ENCODE data around the gene ATL3.
A peak's percentile ranks its signal among the peaks of the same experiment; 100 is the strongest.

Gene ATL3

GRCh38 chr11:63671322-63672155 is at the start of gene ATL3:
TSS of gene ATL3 (minus strand) at chr11:63671376. CDS start at chr11:63671335, 41 bp downstream.
- H3K4me3 Mint-ChIP-seq: peak within 1 kb of the TSS; percentile 88
- no peaks in the 10 kb centered on the region for H3K27me3 Mint-ChIP-seq (ENCODE audit: low read depth)
- peaks cover 25% of the 10 kb centered on the region for H3K4me1 Mint-ChIP-seq (ENCODE audit: low read depth)
- peak within 1 kb of the TSS; percentile 80 for H3K27ac Mint-ChIP-seq
- peak; percentile 94 for DNase-seq (ENCODE audit: low spot score)
- no peaks in the 10 kb centered on the region for H3K9me3 Mint-ChIP-seq
- H3K36me3 Mint-ChIP-seq (ENCODE audit: low read depth): peaks cover 12% of the 10 kb centered on the region

DNA sequence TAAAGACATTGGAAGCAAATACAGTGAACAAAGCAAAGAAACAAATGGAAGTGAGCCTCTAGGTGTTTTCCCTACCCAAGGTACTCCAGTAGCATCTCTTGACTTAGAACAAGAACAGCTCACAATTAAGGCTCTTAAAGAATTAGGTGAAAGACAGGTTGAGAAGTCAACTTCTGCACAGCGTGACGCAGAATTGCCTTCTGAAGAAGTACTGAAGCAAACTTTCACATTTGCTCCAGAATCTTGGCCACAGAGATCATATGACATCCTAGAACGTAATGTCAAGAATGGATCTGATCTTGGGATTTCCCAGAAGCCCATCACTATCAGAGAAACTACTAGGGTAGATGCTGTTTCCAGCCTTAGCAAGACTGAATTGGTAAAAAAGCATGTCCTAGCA is 49.4 kb upstream of the ATL3 start:
- Mint-ChIP-seq H3K4me1 (ENCODE audit: low read depth) (no peaks in the 10 kb centered on the region), H3K9me3 (no peaks in the 10 kb centered on the region), H3K27me3 (ENCODE audit: low read depth) (no peaks in the 10 kb centered on the region), H3K36me3 (ENCODE audit: low read depth) (peaks cover 6% of the 10 kb centered on the region), H3K27ac (no peak overlapping the region), H3K4me3 (no peak overlapping the region)
- no peak for DNase-seq (ENCODE audit: low spot score)

DNA sequence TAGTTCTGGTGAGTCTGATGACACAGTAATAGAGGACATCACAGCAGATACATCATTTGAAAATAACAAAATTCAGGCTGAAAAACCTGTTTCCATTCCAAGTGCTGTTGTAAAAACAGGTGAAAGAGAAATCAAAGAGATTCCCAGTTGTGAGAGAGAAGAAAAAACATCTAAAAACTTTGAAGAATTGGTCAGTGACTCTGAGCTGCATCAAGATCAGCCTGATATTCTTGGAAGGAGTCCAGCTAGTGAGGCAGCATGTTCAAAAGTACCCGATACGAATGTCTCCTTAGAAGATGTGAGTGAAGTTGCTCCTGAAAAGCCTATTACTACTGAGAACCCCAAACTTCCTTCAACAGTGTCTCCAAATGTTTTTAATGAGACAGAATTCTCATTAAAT is 48.8 kb upstream of the ATL3 start:
- no peak overlapping the region for H3K27ac Mint-ChIP-seq
- DNase-seq (ENCODE audit: low spot score): no peak
- H3K36me3 Mint-ChIP-seq (ENCODE audit: low read depth): peaks cover 6% of the 10 kb centered on the region

DNA sequence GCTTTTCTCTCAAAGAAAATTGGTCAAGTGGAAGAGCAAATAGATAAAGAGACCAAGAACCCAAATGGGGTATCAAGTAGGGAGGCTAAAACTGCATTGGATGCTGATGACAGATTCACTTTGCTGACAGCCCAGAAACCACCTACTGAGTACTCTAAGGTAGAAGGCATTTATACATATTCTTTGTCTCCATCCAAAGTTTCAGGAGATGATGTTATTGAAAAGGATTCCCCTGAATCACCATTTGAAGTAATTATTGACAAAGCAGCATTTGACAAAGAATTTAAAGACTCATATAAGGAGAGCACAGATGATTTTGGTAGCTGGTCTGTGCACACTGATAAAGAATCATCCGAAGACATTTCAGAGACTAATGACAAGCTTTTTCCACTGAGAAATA is 47.8 kb upstream of the ATL3 start:
- Mint-ChIP-seq H3K36me3 (ENCODE audit: low read depth) (peaks cover 6% of the 10 kb centered on the region), H3K27me3 (ENCODE audit: low read depth) (no peaks in the 10 kb centered on the region), H3K4me3 (no peak overlapping the region), H3K4me1 (ENCODE audit: low read depth) (no peaks in the 10 kb centered on the region), H3K27ac (no peak overlapping the region), H3K9me3 (no peaks in the 10 kb centered on the region)
- DNase-seq (ENCODE audit: low spot score): no peak

More for the DNA sequence above, 48.8 kb upstream of the ATL3 start:
- Mint-ChIP-seq H3K4me1 (ENCODE audit: low read depth) (no peaks in the 10 kb centered on the region), H3K4me3 (no peak overlapping the region), H3K27me3 (ENCODE audit: low read depth) (no peaks in the 10 kb centered on the region), H3K9me3 (no peaks in the 10 kb centered on the region)

DNA sequence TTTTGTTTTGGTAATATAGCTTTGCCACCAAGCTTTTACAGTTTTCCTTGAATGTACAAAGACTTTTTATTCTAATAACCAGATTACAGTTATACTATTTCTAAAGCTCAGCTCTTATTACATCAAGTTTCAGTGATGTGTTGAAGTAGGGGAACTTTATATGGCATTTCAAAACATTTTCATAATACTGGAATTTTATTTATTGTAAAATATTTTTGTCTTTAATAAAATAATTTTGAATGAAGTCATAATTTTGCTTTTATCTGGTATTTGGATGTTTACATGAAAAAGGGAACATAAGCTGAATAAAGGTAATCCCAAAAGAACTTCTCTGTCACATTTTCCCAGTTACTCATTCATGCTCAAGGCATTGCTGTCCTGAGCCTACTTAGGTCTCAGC is 44.9 kb upstream of the ATL3 start:
- peaks cover 6% of the 10 kb centered on the region for H3K36me3 Mint-ChIP-seq (ENCODE audit: low read depth)
- no peak overlapping the region for H3K4me3 Mint-ChIP-seq
- H3K9me3 Mint-ChIP-seq: no peaks in the 10 kb centered on the region
- no peak overlapping the region for H3K27ac Mint-ChIP-seq
- H3K27me3 Mint-ChIP-seq (ENCODE audit: low read depth): no peaks in the 10 kb centered on the region
- no peaks in the 10 kb centered on the region for H3K4me1 Mint-ChIP-seq (ENCODE audit: low read depth)
- DNase-seq (ENCODE audit: low spot score): no peak

DNA sequence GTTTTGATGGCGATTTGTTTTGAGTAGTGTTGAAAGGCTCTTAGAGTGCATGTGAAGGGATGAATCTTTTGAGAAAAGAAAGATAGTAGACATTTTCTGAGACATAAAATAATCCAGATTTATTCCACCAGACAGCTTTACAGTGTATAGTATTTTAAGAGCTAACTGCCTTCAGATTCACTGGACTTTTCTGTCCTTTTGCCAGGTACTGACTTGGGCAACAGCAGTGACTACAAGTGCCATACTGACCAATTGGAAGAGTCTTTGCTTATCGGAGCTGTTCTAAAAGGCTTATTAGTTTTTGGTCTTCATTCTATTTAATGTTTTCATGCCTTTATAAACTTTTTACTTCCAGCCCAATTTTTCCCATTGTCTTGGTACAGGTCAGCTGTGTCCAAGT is 42.6 kb upstream of the ATL3 start:
- H3K27ac Mint-ChIP-seq: no peak overlapping the region
- no peak for DNase-seq (ENCODE audit: low spot score)
- H3K9me3 Mint-ChIP-seq: no peaks in the 10 kb centered on the region
- peaks cover 2% of the 10 kb centered on the region for H3K36me3 Mint-ChIP-seq (ENCODE audit: low read depth)
- H3K4me1 Mint-ChIP-seq (ENCODE audit: low read depth): no peaks in the 10 kb centered on the region
- H3K27me3 Mint-ChIP-seq (ENCODE audit: low read depth): no peaks in the 10 kb centered on the region
- no peak overlapping the region for H3K4me3 Mint-ChIP-seq

- no peaks in the 10 kb centered on the region for H3K36me3 Mint-ChIP-seq (ENCODE audit: low read depth)
- H3K27ac Mint-ChIP-seq: no peak overlapping the region
- no peaks in the 10 kb centered on the region for H3K4me1 Mint-ChIP-seq (ENCODE audit: low read depth)
- no peak overlapping the region for H3K4me3 Mint-ChIP-seq
- no peak for DNase-seq (ENCODE audit: low spot score)
- no peaks in the 10 kb centered on the region for H3K9me3 Mint-ChIP-seq
- no peaks in the 10 kb centered on the region for H3K27me3 Mint-ChIP-seq (ENCODE audit: low read depth)
Observed at GRCh38 chr11:63711838-63712237, 40.7 kb upstream of the ATL3 start.

GRCh38 chr11:63710476-63711217 is 39.5 kb upstream of the ATL3 start:
- H3K27me3 Mint-ChIP-seq (ENCODE audit: low read depth): no peaks in the 10 kb centered on the region
- H3K4me1 Mint-ChIP-seq (ENCODE audit: low read depth): no peaks in the 10 kb centered on the region
- H3K9me3 Mint-ChIP-seq: no peaks in the 10 kb centered on the region
- no peak overlapping the region for H3K27ac Mint-ChIP-seq
- no peak for DNase-seq (ENCODE audit: low spot score)
- H3K36me3 Mint-ChIP-seq (ENCODE audit: low read depth): no peaks in the 10 kb centered on the region
- no peak overlapping the region for H3K4me3 Mint-ChIP-seq

GRCh38 chr11:63709336-63709884 is 38.2 kb upstream of the ATL3 start:
- DNase-seq (ENCODE audit: low spot score): no peak
- Mint-ChIP-seq H3K9me3 (no peaks in the 10 kb centered on the region), H3K4me1 (ENCODE audit: low read depth) (peaks cover 2% of the 10 kb centered on the region), H3K27ac (no peak overlapping the region), H3K36me3 (ENCODE audit: low read depth) (no peaks in the 10 kb centered on the region), H3K4me3 (no peak overlapping the region), H3K27me3 (ENCODE audit: low read depth) (no peaks in the 10 kb centered on the region)

GRCh38 chr11:63708764-63709163 is 37.6 kb upstream of the ATL3 start:
- no peak overlapping the region for H3K27ac Mint-ChIP-seq
- H3K9me3 Mint-ChIP-seq: no peaks in the 10 kb centered on the region
- no peaks in the 10 kb centered on the region for H3K27me3 Mint-ChIP-seq (ENCODE audit: low read depth)
- H3K36me3 Mint-ChIP-seq (ENCODE audit: low read depth): no peaks in the 10 kb centered on the region
- H3K4me3 Mint-ChIP-seq: no peak overlapping the region
- no peak for DNase-seq (ENCODE audit: low spot score)
- peaks cover 2% of the 10 kb centered on the region for H3K4me1 Mint-ChIP-seq (ENCODE audit: low read depth)

DNA sequence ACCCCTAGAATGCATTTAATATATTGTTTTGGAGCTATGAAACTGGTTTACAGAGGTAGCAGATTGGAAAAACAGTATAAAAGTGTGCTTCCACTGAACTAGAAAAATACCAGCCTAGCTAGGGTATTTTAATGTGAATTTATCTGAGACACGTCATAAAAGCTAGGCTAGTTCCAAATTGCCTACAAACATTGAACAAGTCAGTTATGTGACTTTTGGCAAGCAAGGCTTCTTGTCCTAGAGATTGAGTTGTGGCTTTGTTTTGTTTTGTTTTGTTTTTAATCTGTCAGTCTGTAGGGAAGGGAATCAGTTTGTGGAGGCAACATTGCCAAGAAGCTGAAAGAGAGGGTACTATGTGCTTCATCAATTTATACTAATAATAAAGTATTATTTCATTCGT is 34.4 kb upstream of the ATL3 start:
- no peak for DNase-seq (ENCODE audit: low spot score)
- Mint-ChIP-seq H3K9me3 (no peaks in the 10 kb centered on the region), H3K36me3 (ENCODE audit: low read depth) (peaks cover 2% of the 10 kb centered on the region)

GRCh38 chr11:63699896-63700295 is 28.7 kb upstream of the ATL3 start:
- H3K4me3 Mint-ChIP-seq: no peak overlapping the region
- peaks cover 9% of the 10 kb centered on the region for H3K4me1 Mint-ChIP-seq (ENCODE audit: low read depth)
- no peaks in the 10 kb centered on the region for H3K27me3 Mint-ChIP-seq (ENCODE audit: low read depth)
- H3K9me3 Mint-ChIP-seq: no peaks in the 10 kb centered on the region
- no peak for DNase-seq (ENCODE audit: low spot score)
- no peak overlapping the region for H3K27ac Mint-ChIP-seq
- peaks cover 6% of the 10 kb centered on the region for H3K36me3 Mint-ChIP-seq (ENCODE audit: low read depth)

More for the DNA sequence above, 34.4 kb upstream of the ATL3 start:
- Mint-ChIP-seq H3K4me3 (no peak overlapping the region), H3K27ac (no peak overlapping the region), H3K27me3 (ENCODE audit: low read depth) (no peaks in the 10 kb centered on the region), H3K4me1 (ENCODE audit: low read depth) (peaks cover 2% of the 10 kb centered on the region)

- Mint-ChIP-seq H3K36me3 (ENCODE audit: low read depth) (peaks cover 8% of the 10 kb centered on the region), H3K9me3 (no peaks in the 10 kb centered on the region), H3K27ac (no peak overlapping the region), H3K27me3 (ENCODE audit: low read depth) (no peaks in the 10 kb centered on the region), H3K4me3 (no peak overlapping the region), H3K4me1 (ENCODE audit: low read depth) (peaks cover 7% of the 10 kb centered on the region)
- DNase-seq (ENCODE audit: low spot score): no peak
Observed at GRCh38 chr11:63698976-63699733, 28.0 kb upstream of the ATL3 start.

DNA sequence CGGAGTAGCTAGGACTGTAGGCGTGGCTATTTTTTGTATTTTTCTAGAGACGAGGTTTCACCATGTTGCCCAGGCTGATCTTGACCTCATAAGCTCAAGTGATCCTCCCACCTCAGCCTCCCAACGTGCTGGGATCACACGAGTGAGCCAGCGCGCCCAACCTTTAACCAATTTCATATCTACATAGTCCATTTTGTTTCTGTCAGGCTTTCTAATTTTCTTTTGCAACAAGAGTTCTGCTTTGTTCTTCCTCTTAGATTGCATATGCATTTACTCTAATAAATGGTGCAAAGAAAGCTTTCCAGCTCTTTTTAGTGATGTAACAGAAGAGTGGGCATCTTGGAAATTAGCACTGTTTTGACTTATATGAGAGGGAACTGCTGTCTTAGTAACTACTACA is 23.4 kb upstream of the ATL3 start:
- peaks cover 5% of the 10 kb centered on the region for H3K36me3 Mint-ChIP-seq (ENCODE audit: low read depth)
- H3K27me3 Mint-ChIP-seq (ENCODE audit: low read depth): no peaks in the 10 kb centered on the region
- peaks cover 5% of the 10 kb centered on the region for H3K4me1 Mint-ChIP-seq (ENCODE audit: low read depth)
- H3K9me3 Mint-ChIP-seq: no peaks in the 10 kb centered on the region
- DNase-seq (ENCODE audit: low spot score): no peak
- H3K27ac Mint-ChIP-seq: no peak overlapping the region
- no peak overlapping the region for H3K4me3 Mint-ChIP-seq
